ENCODE measurements around the gene HAPLN2.

- TF ChIP-seq, protein P1, sequence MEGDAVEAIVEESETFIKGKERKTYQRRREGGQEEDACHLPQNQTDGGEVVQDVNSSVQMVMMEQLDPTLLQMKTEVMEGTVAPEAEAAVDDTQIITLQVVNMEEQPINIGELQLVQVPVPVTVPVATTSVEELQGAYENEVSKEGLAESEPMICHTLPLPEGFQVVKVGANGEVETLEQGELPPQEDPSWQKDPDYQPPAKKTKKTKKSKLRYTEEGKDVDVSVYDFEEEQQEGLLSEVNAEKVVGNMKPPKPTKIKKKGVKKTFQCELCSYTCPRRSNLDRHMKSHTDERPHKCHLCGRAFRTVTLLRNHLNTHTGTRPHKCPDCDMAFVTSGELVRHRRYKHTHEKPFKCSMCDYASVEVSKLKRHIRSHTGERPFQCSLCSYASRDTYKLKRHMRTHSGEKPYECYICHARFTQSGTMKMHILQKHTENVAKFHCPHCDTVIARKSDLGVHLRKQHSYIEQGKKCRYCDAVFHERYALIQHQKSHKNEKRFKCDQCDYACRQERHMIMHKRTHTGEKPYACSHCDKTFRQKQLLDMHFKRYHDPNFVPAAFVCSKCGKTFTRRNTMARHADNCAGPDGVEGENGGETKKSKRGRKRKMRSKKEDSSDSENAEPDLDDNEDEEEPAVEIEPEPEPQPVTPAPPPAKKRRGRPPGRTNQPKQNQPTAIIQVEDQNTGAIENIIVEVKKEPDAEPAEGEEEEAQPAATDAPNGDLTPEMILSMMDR (IDR thresholded peaks at IDR 0.05), result no peak
- no peak for TF ChIP-seq POLR2A (IDR thresholded peaks at IDR 0.05)
Observed at GRCh38 chr1:156673387-156674121, 54.3 kb downstream of the HAPLN2 start.

Measured in thyroid gland (tissue), 4 donors.